ENCODE data around the gene SEMA7A.

DNA sequence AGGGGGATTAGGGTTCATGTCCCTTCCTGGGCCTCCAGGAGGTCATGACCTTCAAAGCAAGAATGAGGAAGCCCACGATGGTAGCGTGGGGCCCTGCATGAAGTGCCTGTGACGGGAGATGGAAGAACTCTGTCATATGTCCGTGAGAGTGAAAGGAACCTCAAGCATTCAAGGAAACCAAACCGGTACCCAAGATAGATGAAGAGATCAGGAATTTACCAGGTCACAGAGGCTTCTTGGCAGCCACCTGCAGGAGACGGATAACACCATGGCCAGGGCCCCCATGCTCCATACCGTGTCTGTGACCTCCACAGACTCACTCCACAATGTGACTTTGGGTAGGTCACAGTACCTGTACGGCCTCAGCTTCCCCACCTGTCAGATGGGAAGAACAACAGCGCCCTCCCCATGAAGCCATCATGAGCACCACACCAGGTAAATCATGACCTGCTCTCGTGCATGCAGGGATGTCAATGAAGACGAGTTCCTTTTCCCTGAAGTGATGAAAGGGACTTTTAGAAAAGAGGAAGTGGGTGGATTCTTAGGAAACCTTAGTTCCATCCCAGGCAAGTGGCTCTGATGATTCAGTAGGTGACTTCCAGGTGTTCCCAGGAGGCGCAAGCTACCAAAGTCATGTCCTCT, 43.0 kb downstream of the SEMA7A start:
- TF ChIP-seq, protein P1, sequence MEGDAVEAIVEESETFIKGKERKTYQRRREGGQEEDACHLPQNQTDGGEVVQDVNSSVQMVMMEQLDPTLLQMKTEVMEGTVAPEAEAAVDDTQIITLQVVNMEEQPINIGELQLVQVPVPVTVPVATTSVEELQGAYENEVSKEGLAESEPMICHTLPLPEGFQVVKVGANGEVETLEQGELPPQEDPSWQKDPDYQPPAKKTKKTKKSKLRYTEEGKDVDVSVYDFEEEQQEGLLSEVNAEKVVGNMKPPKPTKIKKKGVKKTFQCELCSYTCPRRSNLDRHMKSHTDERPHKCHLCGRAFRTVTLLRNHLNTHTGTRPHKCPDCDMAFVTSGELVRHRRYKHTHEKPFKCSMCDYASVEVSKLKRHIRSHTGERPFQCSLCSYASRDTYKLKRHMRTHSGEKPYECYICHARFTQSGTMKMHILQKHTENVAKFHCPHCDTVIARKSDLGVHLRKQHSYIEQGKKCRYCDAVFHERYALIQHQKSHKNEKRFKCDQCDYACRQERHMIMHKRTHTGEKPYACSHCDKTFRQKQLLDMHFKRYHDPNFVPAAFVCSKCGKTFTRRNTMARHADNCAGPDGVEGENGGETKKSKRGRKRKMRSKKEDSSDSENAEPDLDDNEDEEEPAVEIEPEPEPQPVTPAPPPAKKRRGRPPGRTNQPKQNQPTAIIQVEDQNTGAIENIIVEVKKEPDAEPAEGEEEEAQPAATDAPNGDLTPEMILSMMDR (IDR thresholded peaks at IDR 0.05), result no peak
- no peak for TF ChIP-seq POLR2A (IDR thresholded peaks at IDR 0.05)

Measured in uterus (tissue), 2 donors.